ENCODE results near the gene MRPS24. TPM values are rescaled to one million over a fixed set of nuclear protein-coding genes. Genes with fewer than 3 reads are reported as not detected.

Gene MRPS24
- total RNA-seq, 1 experiment from 2014 or later: 156 TPM

DNA sequence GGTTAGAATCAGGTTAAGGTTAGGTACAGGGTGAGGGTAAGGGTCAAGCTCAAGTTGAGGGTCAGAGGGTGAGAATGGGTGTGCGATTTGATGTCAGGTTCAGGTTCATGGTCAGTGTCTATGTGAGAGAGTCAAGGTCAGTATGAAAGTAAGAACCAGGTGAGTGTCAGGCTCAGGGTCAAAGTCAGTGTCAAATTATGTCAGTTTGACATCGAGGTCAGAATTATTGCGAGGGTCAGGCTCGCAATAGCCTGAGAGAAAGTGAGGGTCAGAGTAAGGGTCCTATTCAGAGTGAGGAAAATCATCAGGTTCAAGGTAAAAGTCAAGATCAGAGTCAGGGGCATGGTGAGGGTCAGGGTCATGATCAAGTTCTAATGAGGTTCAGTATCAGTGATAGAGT is 13.0 kb downstream of the MRPS24 start (continued):
- TF ChIP-seq ZNF274 (IDR thresholded peaks at IDR 0.05; ENCODE audit: low read depth, low read length) (no peak), EGR1 (IDR thresholded peaks at IDR 0.05; ENCODE audit: low read depth) (no peak), REST (IDR thresholded peaks at IDR 0.05; ENCODE audit: low read depth) (no peak)

DNA sequence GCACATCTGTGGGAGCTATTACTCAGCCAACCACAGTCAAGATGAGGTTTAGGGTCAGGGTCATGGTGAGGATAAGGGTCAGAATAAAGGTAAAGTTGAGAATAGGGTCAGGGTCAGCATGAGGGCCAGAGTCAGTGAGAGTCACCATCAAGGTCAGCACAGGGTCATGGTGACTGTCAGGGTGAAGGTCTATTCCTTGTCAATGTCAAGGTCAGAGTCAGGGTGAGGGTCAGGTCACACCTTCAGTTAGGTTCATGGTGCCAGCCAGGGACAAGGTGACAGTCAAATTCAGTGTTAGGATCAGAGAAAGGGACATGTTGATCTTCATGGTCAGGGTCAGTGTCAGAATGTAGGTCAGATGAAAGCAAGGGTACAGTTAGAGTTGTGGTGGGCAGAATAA is 14.1 kb downstream of the MRPS24 start:
- Histone ChIP-seq H3K9me3 (ENCODE audit: control insufficient read depth in 1 of 2, insufficient read depth in 1 of 2, low read depth in 1 of 2, low read length in 2 of 2) (no peaks in the 10 kb centered on the region), H3K4me2 (ENCODE audit: low read length) (no peak overlapping the region), H3K9ac (ENCODE audit: low read length) (no peak overlapping the region), H3K79me2 (ENCODE audit: insufficient read depth, low read length) (no peaks in the 10 kb centered on the region), H3K4me1 (ENCODE audit: control insufficient read depth in 1 of 2, insufficient read depth in 2 of 2, low read length in 2 of 2) (no peaks in the 10 kb centered on the region), H3K36me3 (ENCODE audit: control insufficient read depth in 1 of 2, insufficient read depth in 2 of 2, low read length in 2 of 2) (no peaks in the 10 kb centered on the region), H3K27me3 (ENCODE audit: insufficient read depth, low read length) (no peaks in the 10 kb centered on the region), H2AFZ (ENCODE audit: low read depth, low read length, poor library complexity, severe bottlenecking) (no peak overlapping the region), H4K20me1 (ENCODE audit: insufficient read depth) (no peaks in the 10 kb centered on the region), H3K4me3 (replicated peaks in 1 of 2; ENCODE audit: low read depth in 1 of 2, low read length in 2 of 2) (no peak overlapping the region), H3K9me2 (ENCODE audit: insufficient read depth) (no peaks in the 10 kb centered on the region), H3K27ac (ENCODE audit: low read depth, low read length) (no peak overlapping the region)
- ATAC-seq: no peak
- RAD21 ChIA-PET (ENCODE audit: low non-redundant PET in 1 of 2, low total read pairs in 2 of 2, uncharacterized antibody in 2 of 2, unreplicated experiment in 2 of 2): no interaction called here
- POLR2A ChIA-PET: no interaction called here
- CTCF ChIA-PET: no interaction called here
- TF ChIP-seq SIN3A (IDR thresholded peaks at IDR 0.05; ENCODE audit: low read depth) (no peak), ZNF274 (IDR thresholded peaks at IDR 0.05; ENCODE audit: low read depth, low read length) (no peak), YY1 (IDR thresholded peaks at IDR 0.05; ENCODE audit: extremely low read depth, insufficient replicate concordance, low read depth, low read length) (no peak), CEBPB (IDR thresholded peaks at IDR 0.05; ENCODE audit: low read depth) (no peak), EZH2 (IDR thresholded peaks at IDR 0.05) (no peak), ELF1 (IDR thresholded peaks at IDR 0.05; ENCODE audit: borderline replicate concordance, low read depth) (no peak), CBX3 (IDR thresholded peaks at IDR 0.05; ENCODE audit: low read depth) (no peak), SRF (IDR thresholded peaks at IDR 0.05; ENCODE audit: low read depth) (no peak), RAD21 (IDR thresholded peaks at IDR 0.05; ENCODE audit: low read depth) (no peak), SP1 (IDR thresholded peaks at IDR 0.05; ENCODE audit: low read depth) (no peak)
- TF ChIP-seq, protein P1, sequence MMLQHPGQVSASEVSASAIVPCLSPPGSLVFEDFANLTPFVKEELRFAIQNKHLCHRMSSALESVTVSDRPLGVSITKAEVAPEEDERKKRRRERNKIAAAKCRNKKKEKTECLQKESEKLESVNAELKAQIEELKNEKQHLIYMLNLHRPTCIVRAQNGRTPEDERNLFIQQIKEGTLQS (IDR thresholded peaks at IDR 0.05): no peak
- DNase-seq (ENCODE audit: low read depth, low spot score): no peak
- intact Hi-C loops (cut with micrococcal nuclease): no loop called here
- BruUV-seq (replicated peaks): no TSS peak
